NCI-H187 (cell line): ENCODE measurements around the gene TTC13.

Experiments
- DNase-seq, 2 experiments: peaks; one replicate each; lab custom pipeline; 2025; lab: John Stamatoyannopoulos, UW

TTC13 gene

DNA sequence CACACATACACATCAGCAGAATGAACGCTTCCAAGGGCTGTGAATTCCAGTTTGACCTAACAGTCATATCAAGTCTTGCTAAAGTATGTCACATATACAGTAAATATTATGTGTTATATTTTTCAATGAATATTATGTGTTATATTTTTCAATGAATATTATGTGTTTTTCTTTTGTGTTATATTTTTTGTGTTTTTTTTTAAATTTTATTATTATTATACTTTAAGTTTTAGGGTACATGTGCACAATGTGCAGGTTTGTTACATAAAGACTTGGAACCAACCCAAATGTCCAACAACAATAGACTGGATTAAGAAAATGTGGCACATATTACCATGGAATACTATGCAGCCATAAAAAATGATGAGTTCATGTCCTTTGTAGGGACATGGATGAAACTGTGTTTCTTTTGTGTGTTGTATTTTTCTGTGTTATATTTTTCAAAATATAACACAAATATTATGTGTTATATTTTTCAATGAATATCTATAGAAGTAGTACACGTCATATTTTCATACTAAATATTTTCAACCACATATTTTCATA is 35.5 kb downstream of the TTC13 start:
- DNase-seq = no peak

DNA sequence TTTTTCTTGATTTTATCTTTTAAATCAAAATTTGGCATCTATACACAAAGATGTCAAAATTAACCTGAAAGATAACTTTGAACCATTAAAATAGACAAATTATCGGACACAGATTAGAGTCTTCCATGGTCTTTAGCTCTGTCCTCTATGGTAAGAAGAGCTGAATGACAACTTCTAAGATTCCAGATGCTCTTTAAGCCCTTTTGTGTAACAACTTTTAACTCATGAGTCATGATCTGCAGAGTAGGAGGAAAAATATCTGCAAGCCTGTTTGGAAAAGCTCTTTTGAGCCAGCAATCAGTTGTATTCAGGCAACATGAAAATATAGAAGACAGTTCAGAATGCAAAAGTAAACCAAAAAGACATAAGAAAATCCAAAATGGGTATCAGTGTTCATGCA is 37.8 kb downstream of the TTC13 start:
- DNase-seq = no peak

DNA sequence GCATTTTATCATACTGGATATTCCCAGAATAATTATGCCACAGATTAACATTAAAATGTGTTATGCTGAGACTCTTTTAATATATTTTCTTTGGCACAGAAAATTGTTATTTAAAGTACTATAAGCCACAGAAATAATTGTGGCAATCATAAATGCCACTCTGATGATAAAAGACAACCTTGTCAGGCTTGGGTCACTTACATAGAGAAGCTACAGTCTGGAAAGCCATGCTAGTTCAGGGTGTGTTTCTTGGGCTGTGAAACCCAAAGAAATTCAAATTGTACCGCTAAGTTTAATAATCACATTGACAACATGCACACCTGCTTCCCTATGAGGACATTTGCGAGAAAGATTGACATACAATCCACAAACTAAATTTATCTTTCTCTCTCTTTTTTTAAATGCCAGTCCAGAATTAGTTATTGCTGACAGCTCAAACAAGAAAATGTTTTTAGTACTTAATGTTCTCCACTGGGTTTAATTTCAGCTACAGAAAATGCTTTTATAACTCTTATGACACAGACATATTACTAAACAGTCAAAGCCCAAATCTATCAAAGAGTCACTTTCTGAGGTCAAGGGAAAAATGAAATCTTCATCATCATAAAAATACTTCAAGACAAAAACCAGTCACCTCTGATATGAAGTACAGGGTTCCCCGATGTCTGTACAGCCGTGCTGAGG is 38.7 kb downstream of the TTC13 start:
- DNase-seq = no peak

DNA sequence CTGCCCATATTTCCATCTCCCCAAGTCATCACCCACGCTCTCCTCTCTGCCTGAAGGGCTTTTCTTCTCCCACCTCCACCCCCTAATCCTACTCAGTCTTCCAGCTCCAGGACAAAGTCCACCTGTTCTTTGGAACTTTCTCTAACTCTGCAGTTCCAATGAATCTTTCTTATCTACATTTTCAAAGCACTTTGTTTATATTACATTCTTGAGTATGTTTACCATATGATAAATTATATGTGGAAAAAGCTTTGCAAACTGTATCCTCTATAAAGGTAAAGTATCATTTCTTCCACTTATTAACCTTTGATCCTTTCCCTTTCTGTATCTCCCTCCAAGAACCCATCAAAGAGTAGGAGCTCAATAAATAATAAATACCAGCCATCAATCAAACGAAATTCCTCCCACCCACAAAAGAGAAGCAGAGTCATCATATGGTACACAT is 39.7 kb downstream of the TTC13 start:
- DNase-seq = no peak

DNA sequence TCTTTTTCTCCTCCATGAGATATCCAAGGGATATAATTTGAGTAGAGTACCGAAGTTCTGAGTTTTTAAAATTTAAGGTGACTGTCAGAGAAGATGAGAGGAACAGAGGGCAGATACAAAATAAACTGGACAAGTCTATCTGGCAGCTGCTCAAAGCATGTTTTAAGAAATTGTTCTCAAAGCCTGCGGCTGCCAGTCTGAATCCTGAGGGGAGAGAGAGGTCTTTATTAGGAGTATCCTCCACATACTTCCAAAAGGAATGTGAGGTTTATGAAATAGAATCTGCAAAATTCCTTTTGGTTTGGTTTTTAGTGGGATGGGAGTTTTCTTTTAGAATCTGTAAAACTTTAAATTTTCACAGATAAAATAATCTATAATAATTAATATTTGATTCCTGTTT is 41.3 kb downstream of the TTC13 start:
- no peak for DNase-seq

DNA sequence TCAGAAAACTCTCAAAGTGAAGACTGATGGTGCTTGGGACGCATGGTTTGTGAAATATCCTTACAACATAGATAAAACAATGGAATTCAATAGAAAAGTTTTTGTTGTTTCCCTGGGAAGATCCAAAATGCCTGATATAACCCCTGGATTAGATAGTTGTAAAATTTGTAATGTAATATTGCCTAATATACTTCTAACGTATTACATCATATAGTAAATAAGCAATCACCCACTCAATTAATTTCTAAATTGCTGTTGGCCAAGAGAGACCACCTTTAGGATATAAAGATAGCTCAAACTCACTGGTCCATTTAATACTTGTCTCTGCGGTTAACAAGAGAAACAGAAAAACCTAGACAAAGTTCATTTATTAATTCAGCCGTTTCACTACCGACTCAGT is 42.2 kb downstream of the TTC13 start:
- no peak for DNase-seq

DNA sequence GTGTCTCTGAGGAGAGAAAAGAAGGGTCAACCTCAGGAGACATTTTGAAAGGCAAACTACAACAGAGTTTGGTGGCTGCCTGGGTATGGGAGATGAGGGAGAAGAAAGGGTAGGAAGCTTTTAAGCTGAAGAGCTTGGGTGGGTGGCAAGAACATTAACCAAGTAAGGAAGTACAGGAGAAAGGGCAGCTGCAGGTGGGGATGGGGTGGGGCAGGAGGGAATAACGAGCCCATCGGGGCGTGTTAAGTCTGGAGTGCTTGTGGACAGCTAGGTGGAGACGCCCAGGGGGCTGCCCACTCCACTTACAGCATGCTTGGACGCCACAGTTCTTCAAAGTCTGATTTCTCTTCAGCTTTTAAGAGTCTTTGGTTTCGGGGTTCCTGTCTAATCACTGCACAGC is 42.8 kb downstream of the TTC13 start:
- no peak for DNase-seq

DNA sequence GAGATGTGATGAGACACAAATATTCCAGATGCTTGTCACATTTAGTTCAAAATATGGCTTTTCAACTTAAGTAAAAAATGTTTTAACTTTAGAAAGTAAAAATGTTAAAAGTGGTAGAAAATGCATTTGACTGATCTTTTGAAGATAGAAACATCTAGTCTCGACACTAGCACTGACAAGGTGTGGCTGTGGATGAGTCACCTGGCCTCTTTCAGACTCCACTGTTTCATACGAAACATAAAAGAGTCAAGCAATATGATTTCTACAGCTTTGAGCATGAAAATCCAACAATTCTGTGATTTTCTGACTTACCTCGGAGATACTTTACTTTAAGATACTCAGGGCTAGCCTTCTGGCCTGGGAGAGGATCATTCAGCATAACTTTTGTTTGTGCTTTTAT is 47.7 kb downstream of the TTC13 start:
- no peak for DNase-seq

DNA sequence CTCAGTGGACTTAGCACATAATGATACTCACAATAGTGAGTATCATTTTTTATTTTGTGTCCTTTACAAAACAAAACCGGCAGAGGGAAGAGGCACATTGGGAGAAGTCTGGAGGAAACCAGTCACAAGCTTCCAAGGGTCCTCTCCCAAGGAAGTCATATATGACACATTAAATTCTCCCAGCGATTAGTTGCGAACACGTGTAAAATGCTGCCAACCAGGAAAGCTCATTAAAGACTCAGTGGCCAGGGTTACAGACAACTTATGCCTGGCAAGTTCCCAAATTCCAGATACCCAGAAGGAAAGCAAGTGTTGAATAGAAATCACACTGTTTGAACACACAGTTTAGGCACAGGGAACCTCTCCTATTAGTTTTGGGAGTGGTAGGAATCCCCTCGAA is 52.5 kb downstream of the TTC13 start:
- DNase-seq = no peak

DNA sequence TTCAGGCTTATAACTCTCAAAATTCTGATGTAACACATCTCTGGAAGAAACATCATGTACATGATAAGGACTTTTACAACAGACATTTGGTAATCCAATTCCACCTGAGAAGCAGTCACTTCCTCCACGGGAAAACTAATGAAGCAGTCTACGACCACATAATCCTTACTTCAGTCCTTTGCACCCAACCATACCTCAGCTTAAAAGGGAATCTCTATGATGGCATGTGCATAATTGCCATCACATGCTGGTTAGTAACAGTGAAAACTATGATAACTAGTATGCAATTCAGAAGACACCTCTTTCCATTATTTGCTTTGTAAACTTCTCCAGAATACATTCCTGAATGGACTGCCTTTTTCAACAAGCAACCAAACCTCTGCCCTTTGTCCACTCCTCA is 53.1 kb downstream of the TTC13 start:
- no peak for DNase-seq

DNA sequence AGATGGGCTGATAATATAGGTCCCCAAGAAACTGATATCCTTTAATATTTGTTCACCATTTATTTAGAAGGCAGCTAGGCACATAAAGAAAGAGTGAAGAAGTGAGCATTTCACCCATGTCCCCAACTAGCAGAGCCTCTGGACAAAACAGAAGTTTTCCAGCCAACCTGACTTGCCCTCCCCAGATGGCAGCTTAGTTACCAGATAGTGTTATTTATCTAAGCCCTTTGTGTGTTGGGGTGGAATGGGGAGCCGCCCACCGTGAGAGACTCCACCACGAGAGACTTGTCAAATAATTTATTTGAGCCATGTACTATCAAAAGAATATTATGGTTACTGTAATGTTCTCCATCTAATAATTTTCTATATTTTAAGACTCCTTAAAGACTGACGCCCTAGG is 55.5 kb downstream of the TTC13 start:
- no peak for DNase-seq

DNA sequence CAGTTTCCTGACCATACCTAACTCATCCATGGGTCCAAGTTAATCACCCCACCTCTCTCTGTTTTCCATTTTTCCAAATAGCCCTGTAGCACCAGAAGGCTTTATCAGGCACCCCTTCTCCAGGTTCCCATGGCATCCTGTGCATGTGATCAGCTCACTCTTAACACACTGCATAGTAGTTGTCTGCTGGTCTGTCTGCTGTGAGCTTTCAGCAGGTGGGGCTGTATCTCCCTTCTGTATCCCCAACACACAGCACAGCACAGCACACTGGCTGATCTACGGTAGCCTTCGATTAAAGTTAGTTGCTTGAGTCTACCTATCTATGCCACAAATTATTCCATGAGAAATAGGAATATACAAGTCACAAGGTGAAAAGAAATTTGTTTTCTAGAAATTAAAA is 56.0 kb downstream of the TTC13 start:
- no peak for DNase-seq

DNA sequence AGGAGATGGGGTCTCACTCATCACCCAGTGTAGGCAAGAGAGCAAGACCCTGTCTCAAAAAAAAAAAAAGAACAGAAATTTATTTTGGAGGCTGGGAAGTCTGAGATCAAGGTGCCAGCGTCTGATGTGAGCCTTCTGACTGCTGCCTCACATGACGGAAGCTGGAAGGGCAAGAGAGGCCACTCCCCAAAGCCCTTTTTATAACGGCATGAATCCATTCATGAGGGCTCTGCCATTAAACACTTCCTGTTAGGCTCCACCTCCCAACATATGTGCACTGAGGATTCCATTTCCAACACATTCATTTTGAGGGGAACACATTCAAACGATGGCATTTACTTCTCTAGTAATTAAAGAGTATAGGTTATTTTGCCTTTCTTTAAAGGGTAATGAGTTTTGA is 59.5 kb downstream of the TTC13 start:
- no peak for DNase-seq

DNA sequence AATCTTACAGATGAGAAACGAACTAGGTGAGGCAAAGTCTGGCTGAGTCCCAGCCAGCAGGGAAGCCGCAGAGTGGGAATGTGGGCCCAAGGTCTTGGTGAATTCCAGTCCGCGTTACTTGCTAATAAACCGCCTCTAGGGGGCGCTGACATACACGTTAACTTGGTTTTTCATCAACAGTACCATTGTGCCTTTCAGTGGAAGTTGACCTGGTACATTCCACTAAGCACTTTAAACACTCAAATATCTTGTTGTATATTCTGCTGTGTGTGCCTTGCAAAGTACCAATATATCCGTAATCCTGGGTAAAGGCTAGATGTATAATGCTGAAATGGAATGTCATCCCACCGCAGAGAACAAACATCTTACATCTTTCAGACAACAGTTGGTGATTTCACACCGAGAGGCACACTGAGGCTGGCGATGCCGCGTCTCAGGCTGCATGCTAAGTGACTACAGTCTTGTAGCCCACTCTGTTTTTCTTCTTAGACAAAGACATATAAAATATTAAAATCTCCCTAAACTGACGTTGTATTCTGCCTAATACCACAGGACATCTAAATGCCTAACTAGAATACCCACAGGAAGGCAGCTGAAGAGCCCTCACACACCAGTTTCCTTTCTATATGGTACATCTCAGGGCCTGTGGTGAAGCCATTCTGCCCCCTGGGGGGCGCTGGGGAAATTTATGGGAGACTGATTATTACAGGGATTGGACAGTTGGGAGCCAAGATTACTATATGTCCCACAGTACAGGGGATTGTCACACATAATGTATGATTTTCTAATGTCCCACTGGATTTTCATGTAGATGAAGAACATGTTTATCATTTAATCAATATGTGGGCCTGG is 61.2 kb downstream of the TTC13 start:
- peak in 1 of 2 experiments; percentile 54 for DNase-seq

DNA sequence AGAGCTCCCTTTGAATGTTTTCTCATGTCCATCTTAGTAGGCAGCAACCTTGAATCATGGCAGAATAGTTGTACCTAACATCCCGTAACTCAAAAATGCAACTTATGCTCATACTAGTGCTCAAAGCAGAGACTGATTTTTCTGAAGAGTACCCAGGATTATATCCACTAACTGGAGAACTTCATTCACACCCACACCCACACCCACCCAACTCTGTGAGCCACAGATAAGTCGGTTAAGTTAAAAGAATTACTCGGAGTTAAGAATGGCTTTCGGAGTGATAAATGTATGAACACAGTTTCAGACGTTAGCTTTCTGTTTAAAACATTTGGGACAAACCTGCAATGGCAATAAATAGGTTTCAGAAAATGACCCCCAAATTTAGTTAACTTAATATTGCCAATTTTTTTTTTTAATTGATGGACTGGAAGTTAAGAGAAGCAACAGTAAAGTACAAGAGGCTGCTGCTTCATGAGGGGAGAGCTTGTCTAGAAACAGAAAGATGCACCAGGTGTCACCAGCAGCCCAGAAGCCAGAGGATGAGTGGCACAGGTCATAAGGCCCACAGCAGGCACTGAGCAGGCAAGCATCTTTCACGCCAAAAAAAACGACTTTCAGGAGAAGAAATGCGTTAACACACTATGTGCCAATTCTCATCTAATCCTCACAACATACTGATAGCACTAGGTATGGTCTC is 61.9 kb downstream of the TTC13 start:
- DNase-seq = no peak

DNA sequence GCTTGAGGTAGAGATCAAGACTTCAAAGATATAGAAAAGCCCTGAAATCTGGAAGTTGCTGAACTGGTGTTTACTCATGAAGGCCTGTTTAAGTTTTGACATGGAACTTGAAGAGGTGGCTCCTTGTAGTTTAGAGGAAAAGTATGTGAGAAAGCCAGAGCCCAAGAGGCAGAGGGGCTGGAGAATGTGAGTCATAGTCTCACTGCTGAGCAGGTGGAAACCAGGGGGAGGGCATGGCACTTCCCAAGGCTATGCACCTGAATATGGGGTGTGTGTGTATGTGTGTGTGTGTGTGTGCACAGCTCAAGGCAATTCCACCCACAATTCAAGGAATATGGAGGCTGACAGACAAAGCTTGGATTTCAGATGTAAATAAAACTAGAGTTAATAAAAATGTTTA is 63.6 kb downstream of the TTC13 start:
- no peak for DNase-seq

DNA sequence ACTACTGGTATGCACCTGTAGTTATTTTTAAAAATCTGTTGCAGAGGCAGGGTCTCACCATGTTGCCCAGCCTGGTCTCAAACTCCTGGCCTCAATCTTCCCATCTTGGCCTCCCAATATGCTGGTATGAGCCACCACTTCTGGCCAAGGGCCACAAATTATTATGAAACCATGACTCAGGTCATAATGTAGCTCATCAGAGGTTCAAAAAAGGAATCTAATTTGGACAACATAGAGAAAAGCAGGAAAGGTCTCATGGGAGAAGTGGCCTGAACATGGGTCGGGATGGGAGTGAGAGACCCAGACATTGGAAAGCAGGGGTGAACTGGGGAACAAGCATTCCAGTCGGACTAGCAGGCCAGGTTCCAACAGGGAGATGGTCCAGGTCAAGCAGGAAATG is 65.2 kb downstream of the TTC13 start:
- DNase-seq = no peak

DNA sequence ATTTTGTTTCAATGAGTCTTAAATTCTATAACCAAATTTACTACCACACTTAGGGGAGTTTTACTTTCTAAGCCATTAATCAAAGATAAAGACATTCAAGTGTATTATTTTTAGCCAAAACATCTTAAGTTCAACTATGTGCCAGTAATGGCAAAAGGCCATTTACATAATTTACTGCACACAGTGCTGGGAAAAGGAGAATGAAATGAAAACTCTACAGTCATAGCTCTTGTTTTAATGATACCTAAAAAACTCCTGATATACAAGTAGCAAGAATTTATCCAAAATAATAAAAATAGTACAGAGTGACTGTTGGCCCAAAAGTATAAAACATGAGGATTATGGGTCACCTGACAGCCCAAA is 67.9 kb downstream of the TTC13 start:
- DNase-seq = no peak

DNA sequence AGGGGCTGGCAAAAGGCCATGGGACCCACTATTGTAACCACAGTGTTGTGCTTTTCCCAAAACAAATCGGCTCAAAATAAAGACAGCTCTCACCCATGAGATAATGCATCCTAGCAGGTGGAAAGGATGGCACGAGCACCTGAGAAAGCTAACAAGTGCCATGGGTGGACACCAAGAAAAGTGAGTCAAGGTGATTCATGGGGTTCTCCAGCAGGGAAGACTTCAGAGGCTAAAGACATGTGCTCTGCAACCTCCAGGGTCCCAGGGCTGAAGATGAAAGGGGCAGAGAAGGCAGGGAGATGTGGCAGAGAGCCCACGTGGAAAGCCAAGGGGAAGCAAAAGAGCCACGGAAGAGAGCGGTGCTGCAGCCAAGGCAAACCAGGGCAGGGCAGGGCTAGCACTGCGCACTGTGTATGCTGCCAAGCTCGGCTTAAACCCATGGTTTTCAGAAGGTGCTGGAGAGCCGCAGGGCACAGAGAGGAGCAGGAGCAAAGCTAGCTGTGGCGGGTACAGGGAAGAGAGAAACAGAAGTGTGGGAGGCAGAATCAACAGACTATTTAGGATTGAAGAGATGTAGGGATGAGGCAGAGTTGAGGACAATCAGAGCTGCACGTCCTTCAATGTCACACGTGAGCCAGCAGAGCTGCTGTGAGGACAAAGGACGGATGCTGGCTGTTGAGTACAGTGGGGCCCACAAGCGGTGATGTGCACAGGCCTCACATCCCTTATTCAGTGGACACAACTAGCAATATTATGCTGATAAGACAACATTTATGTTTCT is 68.5 kb downstream of the TTC13 start:
- no peak for DNase-seq

DNA sequence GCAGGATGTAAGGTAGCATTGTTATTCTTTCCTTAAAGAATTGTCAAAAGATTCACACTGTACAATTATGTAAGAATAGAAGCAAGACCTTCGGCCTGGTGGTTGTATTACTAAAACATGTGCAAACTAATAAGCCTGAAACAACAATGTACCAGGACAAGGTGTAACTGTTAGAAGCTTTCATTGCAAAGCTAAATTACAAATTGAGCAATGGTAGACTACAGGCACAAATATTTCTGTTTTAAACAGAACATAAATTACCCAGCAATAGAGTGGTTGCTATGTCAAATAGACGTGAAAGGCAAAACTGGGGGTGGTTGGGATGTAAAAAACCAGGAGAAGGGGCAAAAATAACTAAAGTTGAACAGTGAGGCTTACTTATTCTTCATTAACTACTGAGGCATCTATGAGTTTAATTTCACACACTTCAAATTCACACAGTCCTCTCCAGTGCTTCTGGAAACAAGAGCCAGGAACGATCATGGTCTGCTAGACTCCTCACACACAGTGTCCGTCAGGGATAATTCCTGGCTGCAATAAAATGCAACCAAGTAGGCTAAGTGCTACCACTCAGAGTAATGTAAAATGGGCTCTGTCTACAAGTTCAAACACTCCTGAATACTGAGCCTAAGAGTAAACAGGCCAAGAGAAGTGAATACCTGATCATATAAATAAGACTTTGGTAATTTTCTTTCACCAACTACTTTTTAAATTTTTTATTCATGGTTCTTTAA is 71.0 kb downstream of the TTC13 start:
- DNase-seq = no peak

DNA sequence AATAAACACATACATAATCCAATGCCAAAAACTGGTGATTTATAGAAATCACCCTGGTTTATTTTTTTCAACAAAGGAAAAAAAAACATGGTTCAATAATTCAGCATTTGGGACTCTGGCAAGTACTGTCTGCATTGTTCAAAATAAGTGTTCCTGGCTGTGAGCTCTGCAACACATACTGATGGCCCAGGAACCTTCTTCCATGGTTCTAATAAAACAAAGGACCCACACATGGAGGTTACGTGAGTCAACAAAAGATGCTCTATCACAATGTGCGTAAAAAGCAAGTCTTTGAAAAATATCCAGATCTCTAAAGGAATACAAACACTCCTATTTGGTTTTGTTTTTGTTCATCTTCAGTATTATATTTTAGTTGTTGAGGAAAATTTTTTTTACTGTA is 72.4 kb downstream of the TTC13 start:
- DNase-seq = no peak
